ENCODE measurements around the gene ALDH1A1. TPM values are rescaled to one million over a fixed set of nuclear protein-coding genes. Genes with fewer than 3 reads are reported as not detected.

The ALDH1A1 gene
- polyA plus RNA-seq, 3 donors, result 271 to 288 (median 273) TPM

Other genes with a start within 250 kb of the ALDH1A1 start
- 10 to 100 TPM; 20.6 to 30.7 (median 22.5) TPM for gene ANXA1, start 198.8 kb upstream of the ALDH1A1 start, polyA plus RNA-seq (ENCODE audit: insufficient read length in 3 of 3)